GM12892 (cell line): ENCODE results near the gene ANKRD33.

Source experiments
- POLR2A ChIP-seq: IDR thresholded peaks from 2 replicates; pipeline ENCODE4 v1.6.1; 2011; ENCODE audit warnings: low read depth, low read length, control low read depth
- POLR2AphosphoS5 ChIP-seq: IDR thresholded peaks from 2 replicates; pipeline ENCODE4 v1.6.1; 2011; ENCODE audit warnings: low read depth, low read length, control low read depth
- TAF1 ChIP-seq: IDR thresholded peaks from 2 replicates; pipeline ENCODE4 v1.6.1; 2011; ENCODE audit warnings: low read depth, mild to moderate bottlenecking, control low read depth, low read length, borderline replicate concordance

DNA sequence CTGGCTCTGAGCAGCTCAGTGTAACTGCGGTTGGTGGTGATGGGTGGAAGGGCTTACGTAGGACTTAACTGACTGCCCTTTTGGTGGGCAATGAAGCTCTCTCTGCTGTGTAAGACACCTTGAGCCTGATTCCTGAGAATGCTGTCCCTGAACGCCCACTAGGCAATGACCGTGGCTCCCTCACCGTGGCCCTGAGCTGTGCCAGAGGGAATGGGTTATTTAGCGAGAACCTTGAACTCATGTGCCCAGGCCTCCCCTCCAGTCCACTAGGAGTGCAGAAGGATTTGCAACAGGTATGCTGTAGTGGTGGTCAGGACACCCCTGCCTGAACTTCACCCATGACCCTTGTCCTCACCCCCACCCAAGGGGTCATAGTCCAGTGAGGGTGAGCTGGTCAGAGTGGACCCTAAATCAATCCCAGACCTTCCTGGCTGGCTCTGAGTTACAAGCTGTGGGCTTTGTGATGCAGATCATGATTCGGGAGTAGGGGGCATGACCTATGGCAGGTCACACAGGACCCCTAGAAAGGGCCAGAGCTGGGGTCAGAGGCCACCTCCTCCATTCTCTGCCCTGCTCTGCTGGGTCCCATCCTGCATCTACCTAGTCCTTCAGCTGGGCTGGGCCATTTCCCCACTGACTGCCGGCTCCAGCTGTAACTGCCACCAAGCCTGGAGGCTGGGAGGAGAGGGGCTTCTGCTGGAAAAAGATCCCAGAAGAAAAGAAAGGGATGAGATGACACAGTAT lies 14.5 kb upstream of the ANKRD33 start:
- no peak for TF ChIP-seq TAF1
- TF ChIP-seq POLR2A, result no peak
- TF ChIP-seq POLR2AphosphoS5, result no peak
